Fibroblast of mammary gland (primary cell): ENCODE results near the gene EVI5L.

Source experiments
- DNase-seq: peaks from one replicate; pipeline ENCODE4 v3.0.0-alpha.2; 2010; ENCODE audit warnings: low read depth
- H3K4me3 ChIP-seq: 2 replicates; pipeline ENCODE4 v1.5.1; 2011; ENCODE audit warnings: low read depth, mild to moderate bottlenecking, low read length, moderate library complexity; ENCODE audit not compliant: control insufficient read depth
- CTCF ChIP-seq: conservative IDR thresholded peaks from 2 replicates; pipeline ENCODE4 v1.5.1; 2011; ENCODE audit warnings: low read depth, low read length, inconsistent platforms; ENCODE audit not compliant: control insufficient read depth, insufficient read depth

Gene EVI5L

GRCh38 chr19:7898967-7899366 lies 68.9 kb downstream of the EVI5L start:
- no peak for DNase-seq
- no peak for TF ChIP-seq CTCF
- H3K4me3 ChIP-seq, result no peak overlapping the region

- DNase-seq, result no peak
- no peak overlapping the region for H3K4me3 ChIP-seq
- no peak for TF ChIP-seq CTCF
These were observed 69.8 kb downstream of the EVI5L start for GRCh38 chr19:7899751-7900378.

GRCh38 chr19:7900401-7900870 lies 70.4 kb downstream of the EVI5L start:
- no peak overlapping the region for H3K4me3 ChIP-seq
- no peak for DNase-seq
- TF ChIP-seq CTCF, result no peak

- DNase-seq, result no peak
- TF ChIP-seq CTCF, result no peak
- H3K4me3 ChIP-seq, result no peak overlapping the region
These were observed 70.9 kb downstream of the EVI5L start for GRCh38 chr19:7900931-7901330.

- DNase-seq, result no peak
- no peak for TF ChIP-seq CTCF
- no peak overlapping the region for H3K4me3 ChIP-seq
These were observed 71.3 kb downstream of the EVI5L start for GRCh38 chr19:7901337-7901736.

- no peak for DNase-seq
- peak overlapping the region; percentile 69 for H3K4me3 ChIP-seq
- no peak for TF ChIP-seq CTCF
These were observed 72.8 kb downstream of the EVI5L start for GRCh38 chr19:7902796-7903243.
